GM12873 (cell line): ENCODE measurements around the gene CLSTN3.

Source experiments
- CTCF ChIP-seq: IDR thresholded peaks from 2 replicates; pipeline ENCODE4 v1.5.1; 2012; ENCODE audit warnings: low read depth, mild to moderate bottlenecking, moderate library complexity, low read length, control low read depth; ENCODE audit not compliant: insufficient read depth; ENCODE audit errors: missing control alignments

Gene CLSTN3

GRCh38 chr12:7129287-7129871 lies 792 bp upstream of the CLSTN3 start:
- TF ChIP-seq CTCF, result no peak

- TF ChIP-seq CTCF, result no peak
These were observed 730 bp downstream of the CLSTN3 start for GRCh38 chr12:7130701-7131501.

- no peak for TF ChIP-seq CTCF
These were observed 1.3 kb downstream of the CLSTN3 start for GRCh38 chr12:7131502-7131866.

GRCh38 chr12:7134396-7135166 lies 4.4 kb downstream of the CLSTN3 start:
- no peak for TF ChIP-seq CTCF

- no peak for TF ChIP-seq CTCF
These were observed 5.9 kb downstream of the CLSTN3 start for GRCh38 chr12:7136071-7136470.

GRCh38 chr12:7136676-7137075 lies 6.5 kb downstream of the CLSTN3 start:
- no peak for TF ChIP-seq CTCF

GRCh38 chr12:7137908-7138307 lies 7.7 kb downstream of the CLSTN3 start:
- no peak for TF ChIP-seq CTCF
